SK-N-SH treated with all-trans-retinoic acid at 6 μM for 48 hours (cell line): ENCODE results near the gene USP49.

Experiments
- ATAC-seq: fragments of 200-7000 bp; cut with Tn5 transposase; 3 replicates; pipeline ENCODE4 v1.9.1; 2020; ENCODE audit warnings: mild to moderate bottlenecking, moderate library complexity
- ARNTL ChIP-seq: fragments of 450-650 bp; formaldehyde crosslinking; IDR thresholded peaks from 2 replicates; pipeline ENCODE4 v1.5.0; 2020; ENCODE audit warnings: low read depth, mild to moderate bottlenecking, moderate library complexity, borderline replicate concordance
- CSDC2 ChIP-seq: fragments of 250-450 bp; sonication (Bioruptor Pico); IDR thresholded peaks from 2 replicates; pipeline ENCODE4 v1.5.0; 2020; ENCODE audit warnings: mild to moderate bottlenecking, moderate library complexity
- GLIS3 ChIP-seq: fragments of 250-450 bp; sonication (Bioruptor Pico); IDR thresholded peaks from 2 replicates; pipeline ENCODE4 v1.5.0; 2020; ENCODE audit warnings: mild to moderate bottlenecking, moderate library complexity
- ISL1 ChIP-seq: fragments of 250-450 bp; sonication (Bioruptor Pico); IDR thresholded peaks from 2 replicates; pipeline ENCODE4 v2.1.2; 2022; ENCODE audit warnings: mild to moderate bottlenecking, moderate library complexity
- OSR1 ChIP-seq: fragments of 250-450 bp; sonication (Bioruptor Pico); IDR thresholded peaks from 2 replicates; pipeline ENCODE4 v1.8.0; 2022; ENCODE audit warnings: moderate library complexity, mild to moderate bottlenecking, inconsistent platforms
- PPARA ChIP-seq: fragments of 250-450 bp; sonication (Bioruptor Pico); IDR thresholded peaks from 2 replicates; pipeline ENCODE4 v1.5.0; 2020; ENCODE audit warnings: mild to moderate bottlenecking, borderline replicate concordance
- RARB ChIP-seq: fragments of 250-450 bp; sonication (Bioruptor Pico); IDR thresholded peaks from 2 replicates; pipeline ENCODE4 v1.8.0; 2021; ENCODE audit warnings: mild to moderate bottlenecking, moderate library complexity
- TCF4 ChIP-seq: fragments of 250-450 bp; sonication (Bioruptor Pico); IDR thresholded peaks from 2 replicates; pipeline ENCODE4 v1.8.0; 2021; ENCODE audit warnings: mild to moderate bottlenecking, moderate library complexity, borderline replicate concordance
- TOX ChIP-seq: fragments of 250-450 bp; sonication (Bioruptor Pico); IDR thresholded peaks from 2 replicates; pipeline ENCODE4 v1.8.0; 2021; ENCODE audit warnings: mild to moderate bottlenecking, moderate library complexity, borderline replicate concordance
- ZC3H10 ChIP-seq: fragments of 250-450 bp; sonication (Bioruptor Pico); IDR thresholded peaks from 2 replicates; pipeline ENCODE4 v1.5.1; 2021; ENCODE audit warnings: mild to moderate bottlenecking, moderate library complexity
- ZFP3 ChIP-seq: fragments of 250-450 bp; sonication (Bioruptor Pico); IDR thresholded peaks from 2 replicates; pipeline ENCODE4 v1.5.0; 2020; ENCODE audit warnings: mild to moderate bottlenecking, moderate library complexity
- ZFP30 ChIP-seq: fragments of 450-650 bp; formaldehyde crosslinking; IDR thresholded peaks from 2 replicates; pipeline ENCODE4 v1.5.0; 2022; ENCODE audit warnings: mild to moderate bottlenecking, moderate library complexity
- ZNF70 ChIP-seq: fragments of 450-650 bp; formaldehyde crosslinking; IDR thresholded peaks from 2 replicates; pipeline ENCODE4 v1.5.0; 2020; ENCODE audit warnings: mild to moderate bottlenecking, moderate library complexity
- ZNF8 ChIP-seq: fragments of 450-650 bp; formaldehyde crosslinking; IDR thresholded peaks from 2 replicates; pipeline ENCODE4 v1.5.0; 2020; ENCODE audit warnings: mild to moderate bottlenecking, moderate library complexity
- TF ChIP-seq, protein P1 (sequence below): fragments of 250-450 bp; sonication (Bioruptor Pico); IDR thresholded peaks from 2 replicates; pipeline ENCODE4 v1.5.0; 2020; ENCODE audit warnings: mild to moderate bottlenecking, moderate library complexity
- TF ChIP-seq, protein P2 (sequence below): fragments of 250-450 bp; sonication (Bioruptor Pico); IDR thresholded peaks from 2 replicates; pipeline ENCODE4 v1.5.1; 2020; ENCODE audit warnings: low read depth, mild to moderate bottlenecking, moderate library complexity
- TF ChIP-seq, protein P3 (sequence below): fragments of 250-450 bp; sonication (Bioruptor Pico); IDR thresholded peaks from 2 replicates; pipeline ENCODE4 v1.5.1; 2021; ENCODE audit warnings: mild to moderate bottlenecking, moderate library complexity
- TF ChIP-seq, protein P4 (sequence below): fragments of 250-450 bp; sonication (Bioruptor Pico); IDR thresholded peaks from 2 replicates; pipeline ENCODE4 v1.8.0; 2021; ENCODE audit warnings: low read depth, mild to moderate bottlenecking, moderate library complexity, borderline replicate concordance
- TF ChIP-seq, protein P5 (sequence below): fragments of 250-450 bp; sonication (Bioruptor Pico); IDR thresholded peaks from 2 replicates; pipeline ENCODE4 v1.8.0; 2020; ENCODE audit warnings: mild to moderate bottlenecking, moderate library complexity, borderline replicate concordance

Gene USP49

DNA sequence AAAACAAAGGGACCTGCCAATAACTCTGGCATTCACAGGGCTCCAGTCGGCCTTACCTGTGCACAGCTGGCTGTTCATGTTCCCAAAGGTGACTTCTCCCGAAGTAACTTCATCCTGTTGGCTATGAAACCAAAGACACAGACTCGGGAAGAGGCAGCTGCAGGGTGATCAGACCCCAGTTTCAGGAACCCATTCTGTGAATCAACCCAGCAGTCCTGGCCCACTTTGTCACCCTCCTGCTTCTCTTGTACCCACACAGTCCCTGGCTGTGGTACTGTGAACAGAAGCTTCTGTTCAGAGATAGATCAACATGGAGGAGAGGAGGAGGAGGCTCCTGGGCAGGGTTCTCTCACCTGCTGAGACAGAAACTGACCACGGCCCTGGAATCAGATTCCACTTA, 139.3 kb downstream of the USP49 start (continued):
- TF ChIP-seq, protein P1, sequence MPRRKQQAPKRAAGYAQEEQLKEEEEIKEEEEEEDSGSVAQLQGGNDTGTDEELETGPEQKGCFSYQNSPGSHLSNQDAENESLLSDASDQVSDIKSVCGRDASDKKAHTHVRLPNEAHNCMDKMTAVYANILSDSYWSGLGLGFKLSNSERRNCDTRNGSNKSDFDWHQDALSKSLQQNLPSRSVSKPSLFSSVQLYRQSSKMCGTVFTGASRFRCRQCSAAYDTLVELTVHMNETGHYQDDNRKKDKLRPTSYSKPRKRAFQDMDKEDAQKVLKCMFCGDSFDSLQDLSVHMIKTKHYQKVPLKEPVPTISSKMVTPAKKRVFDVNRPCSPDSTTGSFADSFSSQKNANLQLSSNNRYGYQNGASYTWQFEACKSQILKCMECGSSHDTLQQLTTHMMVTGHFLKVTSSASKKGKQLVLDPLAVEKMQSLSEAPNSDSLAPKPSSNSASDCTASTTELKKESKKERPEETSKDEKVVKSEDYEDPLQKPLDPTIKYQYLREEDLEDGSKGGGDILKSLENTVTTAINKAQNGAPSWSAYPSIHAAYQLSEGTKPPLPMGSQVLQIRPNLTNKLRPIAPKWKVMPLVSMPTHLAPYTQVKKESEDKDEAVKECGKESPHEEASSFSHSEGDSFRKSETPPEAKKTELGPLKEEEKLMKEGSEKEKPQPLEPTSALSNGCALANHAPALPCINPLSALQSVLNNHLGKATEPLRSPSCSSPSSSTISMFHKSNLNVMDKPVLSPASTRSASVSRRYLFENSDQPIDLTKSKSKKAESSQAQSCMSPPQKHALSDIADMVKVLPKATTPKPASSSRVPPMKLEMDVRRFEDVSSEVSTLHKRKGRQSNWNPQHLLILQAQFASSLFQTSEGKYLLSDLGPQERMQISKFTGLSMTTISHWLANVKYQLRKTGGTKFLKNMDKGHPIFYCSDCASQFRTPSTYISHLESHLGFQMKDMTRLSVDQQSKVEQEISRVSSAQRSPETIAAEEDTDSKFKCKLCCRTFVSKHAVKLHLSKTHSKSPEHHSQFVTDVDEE (CRISPR knock-in tag) = no peak
- TF ChIP-seq ZFP30 (CRISPR knock-in tag) = no peak
- no peak for TF ChIP-seq PPARA (CRISPR knock-in tag)
- no peak for TF ChIP-seq GLIS3 (CRISPR knock-in tag)

DNA sequence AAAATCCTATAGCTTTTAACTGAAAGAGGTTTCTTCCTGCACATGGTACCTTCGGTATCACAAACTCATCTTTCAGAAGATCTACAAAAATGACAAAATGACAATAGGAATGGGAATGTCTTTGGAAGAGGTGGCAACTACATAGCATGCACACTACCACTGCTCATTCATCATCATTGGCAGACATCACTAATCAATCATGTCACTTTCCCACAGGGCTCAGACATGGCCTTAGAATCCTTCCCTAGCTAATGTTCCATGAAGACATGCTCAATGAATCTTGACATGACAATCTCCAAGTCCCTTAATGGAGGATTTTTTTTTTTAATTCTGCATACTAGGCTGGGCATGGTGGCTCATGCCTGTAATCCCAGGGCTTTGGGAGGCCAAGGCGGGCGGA, 144.8 kb downstream of the USP49 start:
- no peak for ATAC-seq
- TF ChIP-seq, protein P2, sequence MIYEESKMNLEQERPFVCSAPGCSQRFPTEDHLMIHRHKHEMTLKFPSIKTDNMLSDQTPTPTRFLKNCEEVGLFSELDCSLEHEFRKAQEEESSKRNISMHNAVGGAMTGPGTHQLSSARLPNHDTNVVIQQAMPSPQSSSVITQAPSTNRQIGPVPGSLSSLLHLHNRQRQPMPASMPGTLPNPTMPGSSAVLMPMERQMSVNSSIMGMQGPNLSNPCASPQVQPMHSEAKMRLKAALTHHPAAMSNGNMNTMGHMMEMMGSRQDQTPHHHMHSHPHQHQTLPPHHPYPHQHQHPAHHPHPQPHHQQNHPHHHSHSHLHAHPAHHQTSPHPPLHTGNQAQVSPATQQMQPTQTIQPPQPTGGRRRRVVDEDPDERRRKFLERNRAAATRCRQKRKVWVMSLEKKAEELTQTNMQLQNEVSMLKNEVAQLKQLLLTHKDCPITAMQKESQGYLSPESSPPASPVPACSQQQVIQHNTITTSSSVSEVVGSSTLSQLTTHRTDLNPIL (CRISPR knock-in tag) = no peak
- TF ChIP-seq GLIS3 (CRISPR knock-in tag) = no peak
- TF ChIP-seq ZFP3 (CRISPR knock-in tag) = no peak
- TF ChIP-seq TOX (CRISPR knock-in tag) = no peak
- TF ChIP-seq, protein P3, sequence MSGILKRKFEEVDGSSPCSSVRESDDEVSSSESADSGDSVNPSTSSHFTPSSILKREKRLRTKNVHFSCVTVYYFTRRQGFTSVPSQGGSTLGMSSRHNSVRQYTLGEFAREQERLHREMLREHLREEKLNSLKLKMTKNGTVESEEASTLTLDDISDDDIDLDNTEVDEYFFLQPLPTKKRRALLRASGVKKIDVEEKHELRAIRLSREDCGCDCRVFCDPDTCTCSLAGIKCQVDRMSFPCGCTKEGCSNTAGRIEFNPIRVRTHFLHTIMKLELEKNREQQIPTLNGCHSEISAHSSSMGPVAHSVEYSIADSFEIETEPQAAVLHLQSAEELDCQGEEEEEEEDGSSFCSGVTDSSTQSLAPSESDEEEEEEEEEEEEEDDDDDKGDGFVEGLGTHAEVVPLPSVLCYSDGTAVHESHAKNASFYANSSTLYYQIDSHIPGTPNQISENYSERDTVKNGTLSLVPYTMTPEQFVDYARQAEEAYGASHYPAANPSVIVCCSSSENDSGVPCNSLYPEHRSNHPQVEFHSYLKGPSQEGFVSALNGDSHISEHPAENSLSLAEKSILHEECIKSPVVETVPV = no peak
- TF ChIP-seq RARB (CRISPR knock-in tag) = no peak
- TF ChIP-seq ISL1 (CRISPR knock-in tag) = no peak
- TF ChIP-seq, protein P4, sequence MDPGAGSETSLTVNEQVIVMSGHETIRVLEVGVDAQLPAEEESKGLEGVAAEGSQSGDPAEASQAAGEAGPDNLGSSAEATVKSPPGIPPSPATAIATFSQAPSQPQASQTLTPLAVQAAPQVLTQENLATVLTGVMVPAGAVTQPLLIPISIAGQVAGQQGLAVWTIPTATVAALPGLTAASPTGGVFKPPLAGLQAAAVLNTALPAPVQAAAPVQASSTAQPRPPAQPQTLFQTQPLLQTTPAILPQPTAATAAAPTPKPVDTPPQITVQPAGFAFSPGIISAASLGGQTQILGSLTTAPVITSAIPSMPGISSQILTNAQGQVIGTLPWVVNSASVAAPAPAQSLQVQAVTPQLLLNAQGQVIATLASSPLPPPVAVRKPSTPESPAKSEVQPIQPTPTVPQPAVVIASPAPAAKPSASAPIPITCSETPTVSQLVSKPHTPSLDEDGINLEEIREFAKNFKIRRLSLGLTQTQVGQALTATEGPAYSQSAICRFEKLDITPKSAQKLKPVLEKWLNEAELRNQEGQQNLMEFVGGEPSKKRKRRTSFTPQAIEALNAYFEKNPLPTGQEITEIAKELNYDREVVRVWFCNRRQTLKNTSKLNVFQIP (CRISPR knock-in tag) = no peak
- no peak for TF ChIP-seq CSDC2
- no peak for TF ChIP-seq ARNTL (CRISPR knock-in tag)
- TF ChIP-seq PPARA (CRISPR knock-in tag) = no peak
- TF ChIP-seq, all 23 proteins: peak for 0

DNA sequence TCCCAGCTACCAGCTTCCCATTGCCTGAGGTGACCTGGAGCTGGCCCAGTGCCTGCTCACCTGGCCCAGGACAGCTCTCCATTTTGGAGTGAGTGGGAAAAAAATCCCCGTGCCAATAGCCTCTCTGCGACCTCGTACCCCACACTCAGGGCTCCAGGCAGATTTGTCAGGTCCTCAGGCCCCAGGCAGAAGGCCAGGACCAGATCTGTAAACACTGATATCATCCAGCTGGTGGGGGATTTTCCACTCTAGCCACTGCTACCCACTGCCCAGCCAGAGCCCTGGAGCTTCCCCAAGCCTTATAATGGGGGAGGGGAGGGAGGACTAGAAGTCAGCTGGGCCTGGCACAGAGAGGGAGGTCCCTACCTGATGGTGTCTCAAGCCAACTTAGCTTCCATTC, 146.6 kb downstream of the USP49 start:
- ATAC-seq = no peak
- TF ChIP-seq ARNTL (CRISPR knock-in tag) = no peak
- no peak for TF ChIP-seq OSR1 (CRISPR knock-in tag)
- TF ChIP-seq ZNF8 (CRISPR knock-in tag) = no peak
- no peak for TF ChIP-seq ISL1 (CRISPR knock-in tag)
- no peak for TF ChIP-seq TCF4
- TF ChIP-seq, protein P1 (CRISPR knock-in tag) = no peak
- no peak for TF ChIP-seq ZC3H10 (CRISPR knock-in tag)
- no peak for TF ChIP-seq ZFP3 (CRISPR knock-in tag)
- TF ChIP-seq, protein P2 (CRISPR knock-in tag) = no peak
- no peak for TF ChIP-seq TOX (CRISPR knock-in tag)
- TF ChIP-seq RARB (CRISPR knock-in tag) = no peak
- no peak for TF ChIP-seq ZFP30 (CRISPR knock-in tag)
- TF ChIP-seq CSDC2 = no peak
- no peak for TF ChIP-seq ZNF70
- TF ChIP-seq PPARA (CRISPR knock-in tag) = no peak
- TF ChIP-seq, protein P5, sequence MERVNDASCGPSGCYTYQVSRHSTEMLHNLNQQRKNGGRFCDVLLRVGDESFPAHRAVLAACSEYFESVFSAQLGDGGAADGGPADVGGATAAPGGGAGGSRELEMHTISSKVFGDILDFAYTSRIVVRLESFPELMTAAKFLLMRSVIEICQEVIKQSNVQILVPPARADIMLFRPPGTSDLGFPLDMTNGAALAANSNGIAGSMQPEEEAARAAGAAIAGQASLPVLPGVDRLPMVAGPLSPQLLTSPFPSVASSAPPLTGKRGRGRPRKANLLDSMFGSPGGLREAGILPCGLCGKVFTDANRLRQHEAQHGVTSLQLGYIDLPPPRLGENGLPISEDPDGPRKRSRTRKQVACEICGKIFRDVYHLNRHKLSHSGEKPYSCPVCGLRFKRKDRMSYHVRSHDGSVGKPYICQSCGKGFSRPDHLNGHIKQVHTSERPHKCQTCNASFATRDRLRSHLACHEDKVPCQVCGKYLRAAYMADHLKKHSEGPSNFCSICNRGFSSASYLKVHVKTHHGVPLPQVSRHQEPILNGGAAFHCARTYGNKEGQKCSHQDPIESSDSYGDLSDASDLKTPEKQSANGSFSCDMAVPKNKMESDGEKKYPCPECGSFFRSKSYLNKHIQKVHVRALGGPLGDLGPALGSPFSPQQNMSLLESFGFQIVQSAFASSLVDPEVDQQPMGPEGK = no peak
- TF ChIP-seq, protein P4 (CRISPR knock-in tag) = no peak
- no peak for TF ChIP-seq GLIS3 (CRISPR knock-in tag)
- TF ChIP-seq, all 23 proteins: peak for 0
